ENCODE measurements around the gene GGN. TPM values are rescaled to one million over a fixed set of nuclear protein-coding genes. Genes with fewer than 3 reads are reported as not detected.
A peak's percentile ranks its signal among the peaks of the same experiment; 100 is the strongest.

The GGN gene
- polyA plus RNA-seq, 1 of the 3 experiments (the other 2 are of a cell fraction) = 0.48 TPM

- no peaks in the 10 kb centered on the region for H3K9me3 ChIP-seq
- peaks cover 2% of the 10 kb centered on the region for H3F3A ChIP-seq (replicated peaks; ENCODE audit: insufficient read depth)
- no peaks in the 10 kb centered on the region for H3K36me3 ChIP-seq (replicated peaks in 1 of 2; ENCODE audit: control insufficient read depth in 1 of 2, insufficient read depth in 2 of 2, low read length in 1 of 2)
- peaks cover 0 to 8% of the 10 kb centered on the region in 2 experiments; a peak in 1 of 4 replicates for H3K4me1 ChIP-seq (ENCODE audit: control insufficient read depth in 1 of 2, insufficient read depth in 2 of 2, low read depth in 1 of 2, low read length in 1 of 2)
- peak overlapping the region; percentile 82 to 86 for H3K27ac ChIP-seq (ENCODE audit: low read depth in 2 of 2, low read length in 1 of 2)
- H3K4me2 ChIP-seq = peak overlapping the region; percentile 88
- no peaks in the 10 kb centered on the region for H4K20me1 ChIP-seq (ENCODE audit: insufficient read depth)
- peak overlapping the region; percentile 57; the same call in 1 of the 2 replicates for H3K9ac ChIP-seq
- POLR2A ChIA-PET = interaction anchor here (2.1 kb wide), 1 partner anchor 38 kb away, joined by 10 read pairs; the partner anchor contains the start of gene PSMD8
- under 1% methylated on average over 52 of the region's 52 CpGs for WGBS (ENCODE audit: low lambda C conversion rate)
- CTCF ChIA-PET = interaction anchor here (0.7 to 7.1 kb wide), 33 partner anchors 9 to 447 kb away, joined by 3 to 76 read pairs (median 5); partner anchors contain the start of genes GGN, KCNK6, PPP1R14A and PSMD8
- peak; percentile 92 for DNase-seq
- no peaks in the 10 kb centered on the region for H3K9me2 ChIP-seq
- H3K4me3 ChIP-seq (ENCODE audit: low read depth in 2 of 2, low read length in 1 of 2) = peak overlapping the region; percentile 68 to 96
- H3K79me2 ChIP-seq (ENCODE audit: insufficient read depth) = no peaks in the 10 kb centered on the region
- no peaks in the 10 kb centered on the region for H3K27me3 ChIP-seq (ENCODE audit: insufficient read depth)
- TF ChIP-seq NFIC (IDR thresholded peaks at IDR 0.05; ENCODE audit: borderline replicate concordance) (no peak), RXRA (IDR thresholded peaks at IDR 0.05; ENCODE audit: borderline replicate concordance, low read depth) (no peak), CHD2 (IDR thresholded peaks at IDR 0.05; ENCODE audit: low read length, partially characterized antibody) (peak; percentile 47), GABPA (IDR thresholded peaks at IDR 0.05; ENCODE audit: low read depth) (peak; percentile 56; the same call in 1 of the 2 replicates), NRF1 (IDR thresholded peaks at IDR 0.05; ENCODE audit: low read depth, low read length) (no peak), YY1 (IDR thresholded peaks at IDR 0.05; ENCODE audit: low read depth) (peak; percentile 38; the same call in 1 of the 2 replicates), POLR2AphosphoS5 (IDR thresholded peaks at IDR 0.05; ENCODE audit: low read depth, low read length) (peak; percentile 9; the same call in 1 of the 2 replicates)
- peak overlapping the region; percentile 98 for H2AFZ ChIP-seq (ENCODE audit: low read depth)
Observed at GRCh38 chr19:38335949-38336637, 51.7 kb downstream of the GGN start.

Other genes starting within 250 kb of the GGN start
- gene DPF1, start 163.8 kb downstream of the GGN start, polyA plus RNA-seq (2012; rRNA removed) = 4.3 and 4.8 TPM in 2 replicates
- 1.1 and 1.6 TPM in 2 replicates for gene PPP1R14A, start 131.7 kb downstream of the GGN start, polyA plus RNA-seq (2012; rRNA removed)
- 1.0 TPM in 2 replicates for gene SPINT2, start 123.5 kb downstream of the GGN start, polyA plus RNA-seq (2012; rRNA removed)
- not detected in 2 replicates for gene C19orf33, start 83.8 kb downstream of the GGN start, polyA plus RNA-seq (2012; rRNA removed)
- gene YIF1B, start 72.1 kb downstream of the GGN start, polyA plus RNA-seq (2012; rRNA removed) = 121 and 128 TPM in 2 replicates
- 0.26 and 0.29 TPM in 2 replicates for gene KCNK6, start 68.2 kb downstream of the GGN start, polyA plus RNA-seq (2012; rRNA removed)
- 2.0 and 2.1 TPM in 2 replicates for gene CATSPERG, start 52.2 kb downstream of the GGN start, polyA plus RNA-seq (2012; rRNA removed)
- 400 and 453 TPM in 2 replicates for gene PSMD8, start 13.5 kb downstream of the GGN start, polyA plus RNA-seq (2012; rRNA removed)
- gene SPRED3, start 663 bp upstream of the GGN start, polyA plus RNA-seq (2012; rRNA removed) = 10.5 and 11.1 TPM in 2 replicates
- gene FAM98C, start 15.1 kb upstream of the GGN start, polyA plus RNA-seq (2012; rRNA removed) = 24.9 and 26.7 TPM in 2 replicates
- gene RASGRP4, start 38.2 kb upstream of the GGN start, polyA plus RNA-seq (2012; rRNA removed) = not detected in 2 replicates
- gene RYR1, start 45.7 kb upstream of the GGN start, polyA plus RNA-seq (2012; rRNA removed) = under 0.01 TPM in 2 replicates
- 0.31 and 0.37 TPM in 2 replicates for gene MAP4K1, start 229.9 kb upstream of the GGN start, polyA plus RNA-seq (2012; rRNA removed)
- gene EIF3K, start 231.2 kb upstream of the GGN start, polyA plus RNA-seq (2012; rRNA removed) = 405 and 484 TPM in 2 replicates

Data from SK-N-SH (cell line).